Measurements from ENCODE around the gene SORCS2. TPM values are rescaled to one million over a fixed set of nuclear protein-coding genes. Genes with fewer than 3 reads are reported as not detected.

The SORCS2 gene
- total RNA-seq, 1 donor from 2014 or later, result 3.0 TPM

GRCh38 chr4:7657545-7658297 is 465.4 kb downstream of the SORCS2 start:
- TF ChIP-seq CTCF (IDR thresholded peaks at IDR 0.05), result no peak
- no peaks in the 10 kb centered on the region for H3K4me1 Mint-ChIP-seq (ENCODE audit: unreplicated experiment)
- H3K27ac Mint-ChIP-seq (ENCODE audit: unreplicated experiment), result no peak overlapping the region
- no peaks in the 10 kb centered on the region for H3K9me3 Mint-ChIP-seq (ENCODE audit: unreplicated experiment)
- H3K36me3 Mint-ChIP-seq (ENCODE audit: unreplicated experiment), result no peaks in the 10 kb centered on the region
- H3K4me3 Mint-ChIP-seq (ENCODE audit: unreplicated experiment), result no peak overlapping the region
- no peak for DNase-seq (ENCODE audit: extremely low spot score, unreplicated experiment)
- peaks cover 14% of the 10 kb centered on the region for H3K27me3 Mint-ChIP-seq (ENCODE audit: unreplicated experiment)

- Mint-ChIP-seq H3K4me3 (ENCODE audit: unreplicated experiment) (no peak overlapping the region), H3K4me1 (ENCODE audit: unreplicated experiment) (no peaks in the 10 kb centered on the region), H3K27me3 (ENCODE audit: unreplicated experiment) (peaks cover 14% of the 10 kb centered on the region), H3K27ac (ENCODE audit: unreplicated experiment) (no peak overlapping the region), H3K36me3 (ENCODE audit: unreplicated experiment) (no peaks in the 10 kb centered on the region), H3K9me3 (ENCODE audit: unreplicated experiment) (no peaks in the 10 kb centered on the region)
- no peak for DNase-seq (ENCODE audit: extremely low spot score, unreplicated experiment)
- TF ChIP-seq CTCF (IDR thresholded peaks at IDR 0.05), result no peak
These were observed 466.2 kb downstream of the SORCS2 start for GRCh38 chr4:7658341-7659204.

GRCh38 chr4:7659429-7660175 is 467.3 kb downstream of the SORCS2 start:
- no peak overlapping the region for H3K27ac Mint-ChIP-seq (ENCODE audit: unreplicated experiment)
- no peaks in the 10 kb centered on the region for H3K4me1 Mint-ChIP-seq (ENCODE audit: unreplicated experiment)

GRCh38 chr4:7660176-7661039 is 468.1 kb downstream of the SORCS2 start:
- H3K27me3 Mint-ChIP-seq (ENCODE audit: unreplicated experiment), result peaks cover 9% of the 10 kb centered on the region
- H3K36me3 Mint-ChIP-seq (ENCODE audit: unreplicated experiment), result no peaks in the 10 kb centered on the region
- DNase-seq (ENCODE audit: extremely low spot score, unreplicated experiment), result no peak
- H3K9me3 Mint-ChIP-seq (ENCODE audit: unreplicated experiment), result no peaks in the 10 kb centered on the region
- H3K27ac Mint-ChIP-seq (ENCODE audit: unreplicated experiment), result no peak overlapping the region
- H3K4me1 Mint-ChIP-seq (ENCODE audit: unreplicated experiment), result no peaks in the 10 kb centered on the region
- TF ChIP-seq CTCF (IDR thresholded peaks at IDR 0.05), result no peak
- H3K4me3 Mint-ChIP-seq (ENCODE audit: unreplicated experiment), result no peak overlapping the region

More at GRCh38 chr4:7659429-7660175, 467.3 kb downstream of the SORCS2 start:
- Mint-ChIP-seq H3K27me3 (ENCODE audit: unreplicated experiment) (peaks cover 14% of the 10 kb centered on the region), H3K9me3 (ENCODE audit: unreplicated experiment) (no peaks in the 10 kb centered on the region), H3K36me3 (ENCODE audit: unreplicated experiment) (no peaks in the 10 kb centered on the region), H3K4me3 (ENCODE audit: unreplicated experiment) (no peak overlapping the region)
- DNase-seq (ENCODE audit: extremely low spot score, unreplicated experiment), result no peak
- TF ChIP-seq CTCF (IDR thresholded peaks at IDR 0.05), result no peak
